Measurements from ENCODE around the gene CFAP46.

The CFAP46 gene

GRCh38 chr10:132762267-132762666, 180.1 kb downstream of the CFAP46 start:
- DNase-seq, result no peak

- DNase-seq, result no peak
These were observed 180.8 kb downstream of the CFAP46 start for GRCh38 chr10:132761395-132762060.

- no peak for DNase-seq
These were observed 183.5 kb downstream of the CFAP46 start for GRCh38 chr10:132758865-132759264.
